ENCODE results near the gene UGT3A2.
A peak's percentile ranks its signal among the peaks of the same experiment; 100 is the strongest.

Gene UGT3A2

GRCh38 chr5:36056422-36056821 lies 10.3 kb downstream of the UGT3A2 start:
- ATAC-seq: no peak
- TF ChIP-seq TCF4 (CRISPR knock-in tag; IDR thresholded peaks at IDR 0.05; ENCODE audit: borderline replicate concordance): no peak
- TF ChIP-seq, protein P1, sequence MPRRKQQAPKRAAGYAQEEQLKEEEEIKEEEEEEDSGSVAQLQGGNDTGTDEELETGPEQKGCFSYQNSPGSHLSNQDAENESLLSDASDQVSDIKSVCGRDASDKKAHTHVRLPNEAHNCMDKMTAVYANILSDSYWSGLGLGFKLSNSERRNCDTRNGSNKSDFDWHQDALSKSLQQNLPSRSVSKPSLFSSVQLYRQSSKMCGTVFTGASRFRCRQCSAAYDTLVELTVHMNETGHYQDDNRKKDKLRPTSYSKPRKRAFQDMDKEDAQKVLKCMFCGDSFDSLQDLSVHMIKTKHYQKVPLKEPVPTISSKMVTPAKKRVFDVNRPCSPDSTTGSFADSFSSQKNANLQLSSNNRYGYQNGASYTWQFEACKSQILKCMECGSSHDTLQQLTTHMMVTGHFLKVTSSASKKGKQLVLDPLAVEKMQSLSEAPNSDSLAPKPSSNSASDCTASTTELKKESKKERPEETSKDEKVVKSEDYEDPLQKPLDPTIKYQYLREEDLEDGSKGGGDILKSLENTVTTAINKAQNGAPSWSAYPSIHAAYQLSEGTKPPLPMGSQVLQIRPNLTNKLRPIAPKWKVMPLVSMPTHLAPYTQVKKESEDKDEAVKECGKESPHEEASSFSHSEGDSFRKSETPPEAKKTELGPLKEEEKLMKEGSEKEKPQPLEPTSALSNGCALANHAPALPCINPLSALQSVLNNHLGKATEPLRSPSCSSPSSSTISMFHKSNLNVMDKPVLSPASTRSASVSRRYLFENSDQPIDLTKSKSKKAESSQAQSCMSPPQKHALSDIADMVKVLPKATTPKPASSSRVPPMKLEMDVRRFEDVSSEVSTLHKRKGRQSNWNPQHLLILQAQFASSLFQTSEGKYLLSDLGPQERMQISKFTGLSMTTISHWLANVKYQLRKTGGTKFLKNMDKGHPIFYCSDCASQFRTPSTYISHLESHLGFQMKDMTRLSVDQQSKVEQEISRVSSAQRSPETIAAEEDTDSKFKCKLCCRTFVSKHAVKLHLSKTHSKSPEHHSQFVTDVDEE (CRISPR knock-in tag; IDR thresholded peaks at IDR 0.05): no peak
- TF ChIP-seq TOX (CRISPR knock-in tag; IDR thresholded peaks at IDR 0.05; ENCODE audit: borderline replicate concordance): no peak
- TF ChIP-seq, protein P2, sequence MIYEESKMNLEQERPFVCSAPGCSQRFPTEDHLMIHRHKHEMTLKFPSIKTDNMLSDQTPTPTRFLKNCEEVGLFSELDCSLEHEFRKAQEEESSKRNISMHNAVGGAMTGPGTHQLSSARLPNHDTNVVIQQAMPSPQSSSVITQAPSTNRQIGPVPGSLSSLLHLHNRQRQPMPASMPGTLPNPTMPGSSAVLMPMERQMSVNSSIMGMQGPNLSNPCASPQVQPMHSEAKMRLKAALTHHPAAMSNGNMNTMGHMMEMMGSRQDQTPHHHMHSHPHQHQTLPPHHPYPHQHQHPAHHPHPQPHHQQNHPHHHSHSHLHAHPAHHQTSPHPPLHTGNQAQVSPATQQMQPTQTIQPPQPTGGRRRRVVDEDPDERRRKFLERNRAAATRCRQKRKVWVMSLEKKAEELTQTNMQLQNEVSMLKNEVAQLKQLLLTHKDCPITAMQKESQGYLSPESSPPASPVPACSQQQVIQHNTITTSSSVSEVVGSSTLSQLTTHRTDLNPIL (CRISPR knock-in tag; IDR thresholded peaks at IDR 0.05; ENCODE audit: low read depth): no peak
- TF ChIP-seq ZFP30 (CRISPR knock-in tag; IDR thresholded peaks at IDR 0.05): no peak
- no peak for TF ChIP-seq BACH2 (CRISPR knock-in tag; IDR thresholded peaks at IDR 0.05; ENCODE audit: borderline replicate concordance)
- no peak for TF ChIP-seq ARNTL (CRISPR knock-in tag; IDR thresholded peaks at IDR 0.05; ENCODE audit: borderline replicate concordance, low read depth)
- no peak for TF ChIP-seq ZNF70 (CRISPR knock-in tag; IDR thresholded peaks at IDR 0.05)
- TF ChIP-seq ZNF8 (CRISPR knock-in tag; IDR thresholded peaks at IDR 0.05): no peak
- TF ChIP-seq GLIS3 (CRISPR knock-in tag; IDR thresholded peaks at IDR 0.05): no peak
- TF ChIP-seq SNAI2 (CRISPR knock-in tag; IDR thresholded peaks at IDR 0.05): no peak
- TF ChIP-seq ESRRG (CRISPR knock-in tag; IDR thresholded peaks at IDR 0.05): no peak
- TF ChIP-seq ZFP3 (CRISPR knock-in tag; IDR thresholded peaks at IDR 0.05): no peak
- no peak for TF ChIP-seq ZC3H10 (CRISPR knock-in tag; IDR thresholded peaks at IDR 0.05)
- no peak for TF ChIP-seq ZNF565 (CRISPR knock-in tag; conservative IDR thresholded peaks at IDR 0.05; ENCODE audit: low read depth)
- TF ChIP-seq, protein P3, sequence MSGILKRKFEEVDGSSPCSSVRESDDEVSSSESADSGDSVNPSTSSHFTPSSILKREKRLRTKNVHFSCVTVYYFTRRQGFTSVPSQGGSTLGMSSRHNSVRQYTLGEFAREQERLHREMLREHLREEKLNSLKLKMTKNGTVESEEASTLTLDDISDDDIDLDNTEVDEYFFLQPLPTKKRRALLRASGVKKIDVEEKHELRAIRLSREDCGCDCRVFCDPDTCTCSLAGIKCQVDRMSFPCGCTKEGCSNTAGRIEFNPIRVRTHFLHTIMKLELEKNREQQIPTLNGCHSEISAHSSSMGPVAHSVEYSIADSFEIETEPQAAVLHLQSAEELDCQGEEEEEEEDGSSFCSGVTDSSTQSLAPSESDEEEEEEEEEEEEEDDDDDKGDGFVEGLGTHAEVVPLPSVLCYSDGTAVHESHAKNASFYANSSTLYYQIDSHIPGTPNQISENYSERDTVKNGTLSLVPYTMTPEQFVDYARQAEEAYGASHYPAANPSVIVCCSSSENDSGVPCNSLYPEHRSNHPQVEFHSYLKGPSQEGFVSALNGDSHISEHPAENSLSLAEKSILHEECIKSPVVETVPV (CRISPR knock-in tag; IDR thresholded peaks at IDR 0.05): no peak
- no peak for TF ChIP-seq CSDC2 (CRISPR knock-in tag; IDR thresholded peaks at IDR 0.05)
- no peak for TF ChIP-seq ISL1 (CRISPR knock-in tag; IDR thresholded peaks at IDR 0.05)

DNA sequence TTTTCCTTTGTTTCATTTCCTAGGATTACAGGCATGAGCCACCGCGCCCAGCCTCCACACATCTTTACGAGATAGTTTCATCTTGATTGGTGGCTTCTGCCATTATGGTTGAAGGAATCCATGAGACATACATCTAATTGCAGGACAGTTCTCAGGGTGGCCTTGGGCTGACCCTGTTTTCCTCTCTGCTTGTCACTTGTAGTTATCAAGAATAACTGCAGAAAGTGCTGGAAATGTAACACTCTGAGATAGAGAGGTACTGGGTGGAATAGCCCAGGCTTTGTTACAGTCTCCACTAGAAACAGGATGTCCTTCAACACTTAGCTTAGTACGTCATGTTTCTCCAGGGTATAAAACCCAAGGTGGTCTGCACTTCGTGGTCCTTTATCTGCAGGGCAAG lies 10.7 kb downstream of the UGT3A2 start:
- TF ChIP-seq ISL1 (CRISPR knock-in tag; IDR thresholded peaks at IDR 0.05) (no peak), ZFP30 (CRISPR knock-in tag; IDR thresholded peaks at IDR 0.05) (no peak), GLIS3 (CRISPR knock-in tag; IDR thresholded peaks at IDR 0.05) (no peak), ZNF70 (CRISPR knock-in tag; IDR thresholded peaks at IDR 0.05) (no peak), OSR1 (CRISPR knock-in tag; IDR thresholded peaks at IDR 0.05) (no peak), TOX (CRISPR knock-in tag; IDR thresholded peaks at IDR 0.05; ENCODE audit: borderline replicate concordance) (no peak; the same call in none of the 2 replicates), POU6F1 (CRISPR knock-in tag; IDR thresholded peaks at IDR 0.05; ENCODE audit: borderline replicate concordance, low read depth) (no peak), ARNTL (CRISPR knock-in tag; IDR thresholded peaks at IDR 0.05; ENCODE audit: borderline replicate concordance, low read depth) (no peak), PPARA (CRISPR knock-in tag; IDR thresholded peaks at IDR 0.05; ENCODE audit: borderline replicate concordance) (no peak), TCF4 (CRISPR knock-in tag; IDR thresholded peaks at IDR 0.05; ENCODE audit: borderline replicate concordance) (no peak), CSDC2 (CRISPR knock-in tag; IDR thresholded peaks at IDR 0.05) (no peak), ZNF8 (CRISPR knock-in tag; IDR thresholded peaks at IDR 0.05) (no peak), BACH2 (CRISPR knock-in tag; IDR thresholded peaks at IDR 0.05; ENCODE audit: borderline replicate concordance) (no peak)
- TF ChIP-seq, protein P3 (CRISPR knock-in tag; IDR thresholded peaks at IDR 0.05): no peak
- TF ChIP-seq, protein P4, sequence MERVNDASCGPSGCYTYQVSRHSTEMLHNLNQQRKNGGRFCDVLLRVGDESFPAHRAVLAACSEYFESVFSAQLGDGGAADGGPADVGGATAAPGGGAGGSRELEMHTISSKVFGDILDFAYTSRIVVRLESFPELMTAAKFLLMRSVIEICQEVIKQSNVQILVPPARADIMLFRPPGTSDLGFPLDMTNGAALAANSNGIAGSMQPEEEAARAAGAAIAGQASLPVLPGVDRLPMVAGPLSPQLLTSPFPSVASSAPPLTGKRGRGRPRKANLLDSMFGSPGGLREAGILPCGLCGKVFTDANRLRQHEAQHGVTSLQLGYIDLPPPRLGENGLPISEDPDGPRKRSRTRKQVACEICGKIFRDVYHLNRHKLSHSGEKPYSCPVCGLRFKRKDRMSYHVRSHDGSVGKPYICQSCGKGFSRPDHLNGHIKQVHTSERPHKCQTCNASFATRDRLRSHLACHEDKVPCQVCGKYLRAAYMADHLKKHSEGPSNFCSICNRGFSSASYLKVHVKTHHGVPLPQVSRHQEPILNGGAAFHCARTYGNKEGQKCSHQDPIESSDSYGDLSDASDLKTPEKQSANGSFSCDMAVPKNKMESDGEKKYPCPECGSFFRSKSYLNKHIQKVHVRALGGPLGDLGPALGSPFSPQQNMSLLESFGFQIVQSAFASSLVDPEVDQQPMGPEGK (CRISPR knock-in tag; IDR thresholded peaks at IDR 0.05; ENCODE audit: borderline replicate concordance): no peak
- ATAC-seq: peak; percentile 84

All from SK-N-SH treated with all-trans-retinoic acid at 6 μM for 48 hours (cell line).